Measurements from ENCODE around the gene MRPL23. TPM values are rescaled to one million over a fixed set of nuclear protein-coding genes. Genes with fewer than 3 reads are reported as not detected.
A peak's percentile ranks its signal among the peaks of the same experiment; 100 is the strongest.

Gene MRPL23
- total and polyA plus RNA-seq, 4 donors: 33.0 to 83.9 (median 67.6) TPM

- Histone ChIP-seq H3K4me1 (ENCODE audit: control insufficient read depth in 4 of 4, insufficient read depth in 4 of 4, low read length in 3 of 4) (peaks cover 0 to 1% (median 0%) of the 10 kb centered on the region in 4 donors), H3K9ac (ENCODE audit: low read depth in 1 of 2, low read length in 2 of 2) (no peak overlapping the region), H3K27ac (ENCODE audit: low read depth in 1 of 2, low read length in 2 of 2) (no peak overlapping the region), H3K9me3 (ENCODE audit: control insufficient read depth in 4 of 4, low read length in 3 of 4) (no peaks in the 10 kb centered on the region), H3K4me3 (ENCODE audit: low read depth in 1 of 3, low read length in 3 of 3) (no peak overlapping the region), H3K36me3 (ENCODE audit: control insufficient read depth in 4 of 4, insufficient read depth in 3 of 4, low read depth in 1 of 4, low read length in 3 of 4) (no peaks in the 10 kb centered on the region), H3K27me3 (ENCODE audit: control insufficient read depth in 4 of 4, insufficient read depth in 4 of 4, low read length in 3 of 4) (no peaks in the 10 kb centered on the region)
- TF ChIP-seq FOXA2 (IDR thresholded peaks at IDR 0.05): no peak
- TF ChIP-seq HNF4A (conservative IDR thresholded peaks at IDR 0.05): peak; percentile 28 to 29
- 3% methylated on average over 3 of the region's 29 CpGs for WGBS
- DNase-seq (ENCODE audit: low spot score): no peak
Observed at GRCh38 chr11:1952806-1953482, 5.8 kb downstream of the MRPL23 start.

- Histone ChIP-seq H3K27me3 (ENCODE audit: control insufficient read depth in 4 of 4, insufficient read depth in 4 of 4, low read length in 3 of 4) (no peaks in the 10 kb centered on the region), H3K4me1 (ENCODE audit: control insufficient read depth in 4 of 4, insufficient read depth in 4 of 4, low read length in 3 of 4) (peaks cover 0 to 1% (median 0%) of the 10 kb centered on the region in 4 donors), H3K9me3 (ENCODE audit: control insufficient read depth in 4 of 4, low read length in 3 of 4) (no peaks in the 10 kb centered on the region), H3K4me3 (ENCODE audit: low read depth in 1 of 3, low read length in 3 of 3) (no peak overlapping the region), H3K36me3 (ENCODE audit: control insufficient read depth in 4 of 4, insufficient read depth in 3 of 4, low read depth in 1 of 4, low read length in 3 of 4) (no peaks in the 10 kb centered on the region), H3K27ac (ENCODE audit: low read depth in 1 of 2, low read length in 2 of 2) (no peak overlapping the region), H3K9ac (ENCODE audit: low read depth in 1 of 2, low read length in 2 of 2) (no peak overlapping the region)
- 34% methylated on average over 11 of the region's 23 CpGs for WGBS
- no peak for DNase-seq (ENCODE audit: low spot score)
- peak in 1 of 2 donors; percentile 7 for TF ChIP-seq RAD21 (IDR thresholded peaks at IDR 0.05)
- no peak for TF ChIP-seq RXRA (IDR thresholded peaks at IDR 0.05)
Observed at GRCh38 chr11:1953489-1954266, 6.5 kb downstream of the MRPL23 start.

GRCh38 chr11:1958367-1958766, 11.2 kb downstream of the MRPL23 start:
- Histone ChIP-seq H3K9ac (ENCODE audit: low read depth in 1 of 2, low read length in 2 of 2) (no peak overlapping the region), H3K27me3 (ENCODE audit: control insufficient read depth in 4 of 4, insufficient read depth in 4 of 4, low read length in 3 of 4) (no peaks in the 10 kb centered on the region), H3K9me3 (ENCODE audit: control insufficient read depth in 4 of 4, low read length in 3 of 4) (no peaks in the 10 kb centered on the region), H3K27ac (ENCODE audit: low read depth in 1 of 2, low read length in 2 of 2) (no peak overlapping the region), H3K4me3 (ENCODE audit: low read depth in 1 of 3, low read length in 3 of 3) (no peak overlapping the region), H3K36me3 (ENCODE audit: control insufficient read depth in 4 of 4, insufficient read depth in 3 of 4, low read depth in 1 of 4, low read length in 3 of 4) (no peaks in the 10 kb centered on the region), H3K4me1 (ENCODE audit: control insufficient read depth in 4 of 4, insufficient read depth in 4 of 4, low read length in 3 of 4) (peaks cover 0 to 1% (median 0%) of the 10 kb centered on the region in 4 donors)
- no CpG with 5 or more reads among the region's 18 CpGs for WGBS
- DNase-seq (ENCODE audit: low spot score): no peak
- TF ChIP-seq FOXA2 (IDR thresholded peaks at IDR 0.05) (no peak), TAF1 (conservative IDR thresholded peaks at IDR 0.05) (no peak), MAX (IDR thresholded peaks at IDR 0.05) (no peak), ZBTB33 (IDR thresholded peaks at IDR 0.05) (no peak), EGR1 (IDR thresholded peaks at IDR 0.05; ENCODE audit: low read depth in 2 of 2) (no peak), FOXA1 (IDR thresholded peaks at IDR 0.05) (no peak), CTCF (IDR thresholded peaks at IDR 0.05; ENCODE audit: low read depth, low read length, missing input control) (no peak), REST (IDR thresholded peaks at IDR 0.05) (no peak), SP1 (IDR thresholded peaks at IDR 0.05) (no peak)

Measured in liver (tissue), 9 donors.